Measurements from ENCODE around the gene STXBP6.

GRCh38 chr14:24853446-24853845 lies 196.5 kb downstream of the STXBP6 start:
- TF ChIP-seq, protein P1, sequence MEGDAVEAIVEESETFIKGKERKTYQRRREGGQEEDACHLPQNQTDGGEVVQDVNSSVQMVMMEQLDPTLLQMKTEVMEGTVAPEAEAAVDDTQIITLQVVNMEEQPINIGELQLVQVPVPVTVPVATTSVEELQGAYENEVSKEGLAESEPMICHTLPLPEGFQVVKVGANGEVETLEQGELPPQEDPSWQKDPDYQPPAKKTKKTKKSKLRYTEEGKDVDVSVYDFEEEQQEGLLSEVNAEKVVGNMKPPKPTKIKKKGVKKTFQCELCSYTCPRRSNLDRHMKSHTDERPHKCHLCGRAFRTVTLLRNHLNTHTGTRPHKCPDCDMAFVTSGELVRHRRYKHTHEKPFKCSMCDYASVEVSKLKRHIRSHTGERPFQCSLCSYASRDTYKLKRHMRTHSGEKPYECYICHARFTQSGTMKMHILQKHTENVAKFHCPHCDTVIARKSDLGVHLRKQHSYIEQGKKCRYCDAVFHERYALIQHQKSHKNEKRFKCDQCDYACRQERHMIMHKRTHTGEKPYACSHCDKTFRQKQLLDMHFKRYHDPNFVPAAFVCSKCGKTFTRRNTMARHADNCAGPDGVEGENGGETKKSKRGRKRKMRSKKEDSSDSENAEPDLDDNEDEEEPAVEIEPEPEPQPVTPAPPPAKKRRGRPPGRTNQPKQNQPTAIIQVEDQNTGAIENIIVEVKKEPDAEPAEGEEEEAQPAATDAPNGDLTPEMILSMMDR (IDR thresholded peaks at IDR 0.05; ENCODE audit: insufficient read depth, low read length), result no peak
- TF ChIP-seq POLR2AphosphoS5 (IDR thresholded peaks at IDR 0.05; ENCODE audit: low read depth) (no peak), REST (IDR thresholded peaks at IDR 0.05; ENCODE audit: insufficient replicate concordance, low read depth) (no peak), SPI1 (IDR thresholded peaks at IDR 0.05; ENCODE audit: borderline replicate concordance, low read depth) (no peak), GABPA (IDR thresholded peaks at IDR 0.05; ENCODE audit: low read depth) (no peak)
